NCI-H2081 treated with DMSO at 0.1 percent for 48 hours (cell line): Measurements from ENCODE around the gene BRICD5.

ENCODE experiments used
- DNase-seq: peaks from one replicate; lab custom pipeline; 2025; lab: John Stamatoyannopoulos, UW

The BRICD5 gene

DNA sequence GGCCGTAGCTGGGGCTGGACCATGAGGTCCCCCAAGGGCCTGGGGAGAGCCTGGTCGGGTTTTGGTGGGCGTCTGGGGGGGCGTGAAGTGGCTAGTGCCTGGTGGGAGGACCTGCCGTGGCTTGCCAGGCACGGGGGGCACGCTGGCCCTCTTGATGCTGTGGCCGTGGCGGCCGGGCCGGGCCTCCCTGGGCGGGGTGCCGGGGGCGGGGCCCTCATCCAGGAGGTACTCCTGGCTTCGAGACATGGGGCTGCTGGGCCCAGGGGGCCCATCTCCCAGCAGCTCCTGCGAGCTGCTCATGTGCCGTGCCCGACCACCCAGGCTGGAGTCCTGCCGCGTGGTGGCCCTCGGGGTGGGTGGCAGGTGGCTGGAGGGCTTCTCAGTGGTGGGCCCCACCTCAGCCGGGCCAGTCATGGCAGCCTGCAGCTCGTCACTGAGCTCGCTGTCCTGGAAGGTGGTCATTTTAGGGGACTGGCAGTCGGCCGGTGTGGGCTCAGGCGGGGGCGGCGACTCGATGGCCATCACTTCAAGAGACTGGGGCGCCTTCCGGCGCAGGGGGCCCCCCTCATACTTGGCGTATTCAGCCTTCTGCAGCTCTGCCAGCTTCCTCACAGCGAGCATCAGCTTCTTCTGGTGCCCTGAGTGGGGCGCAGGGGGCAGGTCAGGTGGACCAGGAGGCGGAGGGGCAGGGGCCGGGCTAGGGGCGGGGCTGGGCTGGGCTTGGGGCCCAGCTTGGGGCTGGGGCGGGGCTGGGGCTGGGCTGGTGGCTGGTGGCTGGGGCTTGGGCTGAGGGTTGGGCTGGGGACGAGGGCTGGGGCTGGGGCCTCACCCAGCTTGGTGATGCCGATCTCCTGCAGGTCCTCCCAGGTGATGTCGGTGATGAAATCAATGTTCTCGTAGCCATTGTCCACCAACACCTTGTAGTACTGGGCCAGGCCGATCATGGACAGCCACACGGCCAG lies 29.4 kb downstream of the BRICD5 start:
- no peak for DNase-seq

DNA sequence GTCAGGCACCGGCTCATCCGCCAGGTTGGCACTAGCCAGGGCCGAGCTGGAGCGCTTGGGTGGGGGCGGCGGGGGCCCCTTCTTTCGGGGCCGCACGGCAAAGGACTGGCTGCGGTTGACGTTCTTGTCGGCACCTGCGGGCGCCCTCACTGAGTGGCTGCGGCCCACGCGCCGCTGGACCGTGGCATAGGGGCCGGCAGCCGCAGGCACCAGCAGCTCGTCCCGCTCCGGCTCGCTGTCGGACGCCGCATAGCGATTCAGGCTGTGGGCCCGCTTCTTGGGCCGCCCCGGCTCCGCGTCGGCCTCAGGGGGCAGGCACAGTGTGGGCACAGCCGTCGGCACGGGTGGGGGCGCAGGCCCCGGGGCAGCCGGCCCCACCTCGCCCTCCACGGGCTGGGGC lies 30.2 kb downstream of the BRICD5 start:
- no peak for DNase-seq

DNA sequence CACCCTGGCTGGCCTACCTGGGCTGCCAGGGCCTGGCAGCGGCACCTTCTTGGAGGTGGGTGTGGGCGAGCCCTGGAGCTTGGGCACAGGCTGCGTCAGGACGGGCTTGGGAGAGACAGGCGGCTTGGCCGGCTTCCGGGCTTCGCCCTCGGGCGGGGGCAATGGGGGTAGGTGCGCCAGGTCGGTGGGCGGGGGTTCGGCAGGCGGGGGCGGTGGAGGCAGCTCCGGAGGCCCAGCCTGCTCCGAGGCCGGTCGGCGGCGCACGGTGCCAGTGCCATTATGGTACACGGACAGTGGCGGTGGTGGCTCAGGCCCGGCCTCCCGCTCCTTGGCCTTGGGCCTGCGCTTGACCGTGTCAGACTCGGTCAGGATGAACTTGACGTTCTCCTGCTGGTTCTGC lies 31.1 kb downstream of the BRICD5 start:
- DNase-seq, result no peak

DNA sequence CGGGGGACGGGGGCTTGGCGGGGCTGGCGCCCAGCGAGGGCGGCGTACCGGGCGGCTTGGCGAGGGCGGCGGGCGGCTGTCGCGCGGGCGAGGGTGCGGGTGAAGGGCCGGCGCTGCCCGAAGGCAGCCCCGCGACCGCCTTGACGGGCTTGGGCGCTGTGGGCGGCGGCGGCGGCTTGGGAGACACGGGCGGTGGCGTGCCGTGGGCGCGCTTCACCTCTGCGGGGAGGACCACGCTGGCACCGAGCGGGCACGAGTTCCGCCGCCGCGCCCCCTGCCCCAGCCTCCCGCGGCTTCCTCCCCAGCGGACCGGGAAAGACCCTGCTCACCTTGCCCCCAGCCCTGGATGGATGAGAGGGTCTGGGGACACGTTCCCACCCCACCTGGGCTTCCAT lies 31.6 kb downstream of the BRICD5 start:
- DNase-seq, result no peak

DNA sequence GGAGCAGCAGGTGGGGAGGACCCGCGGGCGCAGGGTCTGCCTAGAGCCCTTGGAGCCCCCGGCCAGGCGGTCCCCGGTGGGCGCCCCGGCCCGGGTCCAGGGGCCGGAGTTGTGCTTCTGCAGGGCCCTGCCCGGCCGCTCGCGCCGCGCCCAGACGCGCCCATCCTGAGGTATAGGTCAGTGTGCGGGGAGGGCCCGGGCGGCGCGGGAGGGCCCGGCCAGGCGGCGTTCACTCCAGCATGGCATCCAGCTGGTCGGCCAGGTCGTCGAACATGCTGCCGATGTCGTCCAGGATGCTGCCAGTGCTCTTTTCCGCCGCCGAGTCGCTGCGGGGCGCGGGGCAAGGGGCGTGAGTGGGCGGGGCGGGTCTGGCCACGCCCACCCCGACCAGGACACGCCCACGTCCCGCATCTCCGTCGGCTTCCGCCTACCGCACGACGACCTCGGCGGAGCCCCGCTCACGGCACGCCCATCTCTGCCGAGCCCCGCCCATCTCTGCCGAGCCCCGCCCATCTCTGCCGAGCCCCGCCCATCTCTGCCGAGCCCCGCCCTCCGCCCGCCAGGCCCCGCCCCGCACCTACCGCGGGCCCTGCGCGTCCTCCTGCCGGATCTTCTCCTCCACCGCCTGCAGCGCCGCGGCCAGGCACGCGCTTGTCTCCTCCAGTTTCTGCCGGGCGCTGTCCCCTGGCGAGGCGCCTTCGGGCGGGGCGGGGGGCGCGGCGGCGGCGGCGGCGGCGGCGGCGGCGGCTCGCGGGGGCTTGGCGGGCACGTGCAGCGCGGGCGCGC lies 32.1 kb downstream of the BRICD5 start:
- no peak for DNase-seq

DNA sequence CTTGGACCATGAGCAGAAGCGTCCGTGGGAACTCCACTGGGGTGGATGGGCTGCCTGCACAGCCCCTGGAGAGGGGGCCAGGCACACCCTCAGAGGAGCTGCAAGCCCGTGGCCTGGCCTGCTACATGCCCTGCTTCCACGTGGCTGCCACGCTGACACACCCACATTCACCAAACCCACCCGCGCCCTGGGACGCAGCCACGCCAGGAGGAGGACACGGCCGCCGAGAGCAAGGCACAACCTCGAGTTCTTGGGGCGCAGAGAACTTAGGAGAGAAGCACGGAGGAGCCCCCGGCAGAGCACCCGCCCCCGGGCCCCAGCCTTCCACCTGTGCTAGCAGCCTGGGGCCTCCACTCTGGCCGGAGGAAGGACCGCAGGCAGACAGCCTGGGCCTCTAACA lies 33.1 kb downstream of the BRICD5 start:
- DNase-seq, result no peak

DNA sequence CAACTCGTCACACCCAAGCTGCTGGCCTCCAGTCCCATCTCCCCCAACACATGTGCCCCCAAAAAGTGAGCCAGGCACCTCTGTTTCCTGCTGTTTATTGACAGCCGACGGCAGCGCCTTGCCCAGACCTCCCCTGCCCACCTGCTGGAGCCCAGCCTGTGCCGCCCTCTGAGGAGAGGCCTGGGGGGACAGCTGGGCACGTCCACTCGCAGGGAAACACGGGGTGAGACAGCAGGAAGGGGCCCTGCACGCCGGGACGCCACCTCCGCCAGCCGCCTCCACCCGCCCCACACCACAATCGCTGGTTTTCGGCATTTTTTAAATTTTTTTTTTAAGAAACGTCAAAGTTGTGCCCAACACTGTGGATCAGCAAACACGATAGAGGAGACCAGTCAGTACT lies 33.6 kb downstream of the BRICD5 start:
- no peak for DNase-seq

DNA sequence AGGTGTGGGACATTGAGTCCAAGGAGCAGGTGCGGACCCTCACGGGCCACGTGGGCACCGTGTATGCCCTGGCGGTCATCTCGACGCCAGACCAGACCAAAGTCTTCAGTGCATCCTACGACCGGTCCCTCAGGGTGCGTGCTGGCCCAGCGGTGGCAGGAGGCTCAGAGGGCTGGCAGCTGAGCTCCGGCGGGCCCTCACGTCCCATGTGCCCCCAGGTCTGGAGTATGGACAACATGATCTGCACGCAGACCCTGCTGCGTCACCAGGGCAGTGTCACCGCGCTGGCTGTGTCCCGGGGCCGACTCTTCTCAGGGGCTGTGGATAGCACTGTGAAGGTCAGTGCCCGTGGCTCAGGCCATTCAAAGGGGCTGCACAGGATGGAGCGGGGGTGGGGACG lies 34.6 kb downstream of the BRICD5 start:
- DNase-seq, result no peak

DNA sequence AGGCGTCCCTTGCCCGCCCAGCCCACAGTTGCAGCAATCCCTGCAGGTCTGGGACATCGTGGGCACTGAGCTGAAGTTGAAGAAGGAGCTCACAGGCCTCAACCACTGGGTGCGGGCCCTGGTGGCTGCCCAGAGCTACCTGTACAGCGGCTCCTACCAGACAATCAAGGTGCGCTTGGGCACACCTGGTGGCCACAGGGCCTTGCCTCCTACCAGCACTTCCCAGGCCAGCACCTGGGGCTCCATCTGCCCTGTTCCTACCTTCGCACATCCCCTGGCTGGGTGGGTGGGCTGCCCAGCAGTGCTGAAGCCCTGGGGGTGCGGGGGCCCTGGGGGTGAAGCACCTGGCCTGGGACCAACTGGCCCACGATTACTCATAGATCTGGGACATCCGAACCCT lies 35.2 kb downstream of the BRICD5 start:
- no peak for DNase-seq

DNA sequence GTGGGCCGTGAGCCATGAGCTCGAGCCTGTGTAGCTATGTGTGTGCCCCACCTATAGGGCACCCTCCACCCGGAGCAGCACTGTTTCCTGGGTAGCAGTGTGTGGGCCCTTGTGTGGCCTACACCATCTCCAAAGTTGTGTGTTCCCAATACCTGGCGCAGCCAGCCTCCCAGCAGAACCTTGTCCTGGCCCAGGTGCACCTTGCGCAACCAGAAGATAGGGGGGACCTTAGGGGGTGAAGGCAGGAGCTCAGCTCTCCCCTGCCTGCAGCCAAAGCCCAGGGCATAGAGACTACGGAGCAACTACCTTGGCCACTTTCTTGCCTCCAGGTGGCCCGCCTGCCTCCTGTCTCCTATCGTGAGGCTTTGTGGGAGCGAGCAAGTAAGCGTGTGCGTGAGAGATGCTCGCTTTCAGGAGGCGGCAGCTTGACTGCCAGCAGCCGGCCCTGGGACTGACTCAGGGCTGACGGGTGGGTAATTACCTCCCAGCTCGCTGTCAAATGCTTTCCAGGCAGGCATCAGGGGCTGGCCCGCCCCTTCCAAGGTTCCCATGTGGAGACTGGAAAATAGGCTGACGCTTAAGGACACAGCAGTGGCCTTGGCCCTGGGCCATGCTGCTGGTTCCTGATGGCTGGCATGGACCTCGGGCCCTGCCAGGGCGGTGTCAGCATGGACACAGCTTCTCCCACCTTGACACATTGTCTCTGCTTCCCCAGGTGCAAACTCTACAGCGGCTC lies 36.1 kb downstream of the BRICD5 start:
- DNase-seq, result no peak

DNA sequence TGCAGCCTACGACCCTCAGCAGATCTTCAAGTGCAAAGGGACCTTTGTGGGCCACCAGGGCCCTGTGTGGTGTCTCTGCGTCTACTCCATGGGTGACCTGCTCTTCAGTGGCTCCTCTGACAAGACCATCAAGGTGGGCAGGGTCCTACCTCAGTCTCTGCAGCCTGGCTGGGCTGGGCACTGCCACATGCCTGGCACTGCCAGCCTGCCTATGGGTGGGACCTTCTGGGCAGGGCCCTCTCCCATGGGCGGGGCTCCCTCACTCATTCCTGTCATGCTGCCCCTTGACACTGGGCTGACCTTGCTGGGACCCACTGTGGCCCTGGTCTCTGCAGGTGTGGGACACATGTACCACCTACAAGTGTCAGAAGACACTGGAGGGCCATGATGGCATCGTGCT lies 36.7 kb downstream of the BRICD5 start:
- no peak for DNase-seq

DNA sequence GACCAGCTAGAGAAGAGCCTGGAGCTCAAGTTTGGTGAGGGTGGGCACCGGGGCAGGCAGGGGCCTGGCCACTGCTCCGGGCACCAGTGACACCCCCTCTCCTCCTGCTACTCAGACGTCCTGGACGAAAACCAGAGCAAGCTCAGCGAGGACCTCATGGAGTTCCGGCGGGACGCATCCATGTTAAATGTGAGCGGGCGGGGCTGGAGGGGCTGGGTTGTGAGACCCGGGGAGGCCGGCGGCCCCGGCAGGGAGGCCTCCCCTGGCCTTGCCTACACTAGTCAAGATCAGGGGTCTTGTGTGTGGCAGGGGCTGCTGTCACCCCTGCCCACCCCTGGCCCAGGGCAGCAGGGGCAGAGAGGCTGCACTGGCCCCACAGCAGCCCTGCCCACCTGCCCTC lies 37.3 kb downstream of the BRICD5 start:
- no peak for DNase-seq

DNA sequence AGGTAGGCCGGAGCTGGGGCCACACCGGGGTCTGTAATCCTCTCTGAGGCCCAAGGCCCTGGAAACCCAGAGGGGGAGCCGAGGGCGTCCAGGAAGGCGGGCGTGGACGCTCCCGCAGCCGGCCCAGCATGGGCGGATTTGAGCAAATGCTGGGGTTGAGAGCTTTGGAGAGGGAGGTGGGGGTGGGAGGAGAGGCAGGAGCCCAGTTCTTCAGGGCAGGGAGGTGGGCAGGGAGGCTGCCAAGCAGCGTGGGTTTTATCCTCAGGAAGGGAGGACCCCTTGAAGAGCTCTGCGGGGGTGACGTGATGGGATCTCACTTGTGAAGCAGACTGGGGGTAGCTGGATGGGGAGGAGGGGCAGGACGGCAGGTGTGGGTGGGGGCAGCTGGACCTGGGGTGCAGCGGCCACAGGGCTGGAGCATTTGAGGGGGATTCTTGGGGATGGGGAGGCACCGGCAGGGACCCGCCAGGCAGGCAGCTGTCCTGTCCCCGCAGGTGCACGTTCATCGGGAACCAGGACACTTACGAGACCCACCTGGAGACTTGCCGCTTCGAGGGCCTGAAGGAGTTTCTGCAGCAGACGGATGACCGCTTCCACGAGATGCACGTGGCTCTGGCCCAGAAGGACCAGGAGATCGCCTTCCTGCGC lies 37.9 kb downstream of the BRICD5 start:
- DNase-seq, result no peak

DNA sequence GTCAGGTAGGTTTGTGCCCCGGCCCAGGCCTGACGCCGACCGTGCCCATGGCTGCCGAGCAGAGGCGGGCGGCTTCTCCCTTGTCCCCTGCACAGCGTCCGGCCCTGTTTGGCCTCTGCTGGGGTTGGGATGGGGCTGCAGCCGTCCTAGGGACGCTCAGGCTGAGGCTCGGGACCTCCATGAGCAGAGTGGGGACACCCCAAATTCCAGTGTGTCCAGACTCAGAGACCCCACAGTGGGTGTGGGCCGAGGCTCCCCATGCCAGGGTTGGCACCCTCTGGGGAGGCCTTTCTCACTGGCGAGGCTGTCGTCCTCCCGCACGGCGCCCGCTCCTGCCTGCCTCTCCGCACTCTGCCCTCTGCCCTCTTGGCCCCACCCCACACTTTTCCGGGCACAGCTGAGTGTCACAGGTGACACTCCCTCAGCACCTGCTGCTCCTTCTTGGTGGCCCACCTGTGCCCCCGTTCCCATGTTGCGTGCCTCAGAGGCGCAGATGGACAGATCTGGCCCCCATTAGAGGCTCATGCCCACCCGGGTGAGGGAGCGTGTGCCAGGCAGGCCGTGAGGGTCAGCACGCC lies 39.0 kb downstream of the BRICD5 start:
- DNase-seq, result no peak

DNA sequence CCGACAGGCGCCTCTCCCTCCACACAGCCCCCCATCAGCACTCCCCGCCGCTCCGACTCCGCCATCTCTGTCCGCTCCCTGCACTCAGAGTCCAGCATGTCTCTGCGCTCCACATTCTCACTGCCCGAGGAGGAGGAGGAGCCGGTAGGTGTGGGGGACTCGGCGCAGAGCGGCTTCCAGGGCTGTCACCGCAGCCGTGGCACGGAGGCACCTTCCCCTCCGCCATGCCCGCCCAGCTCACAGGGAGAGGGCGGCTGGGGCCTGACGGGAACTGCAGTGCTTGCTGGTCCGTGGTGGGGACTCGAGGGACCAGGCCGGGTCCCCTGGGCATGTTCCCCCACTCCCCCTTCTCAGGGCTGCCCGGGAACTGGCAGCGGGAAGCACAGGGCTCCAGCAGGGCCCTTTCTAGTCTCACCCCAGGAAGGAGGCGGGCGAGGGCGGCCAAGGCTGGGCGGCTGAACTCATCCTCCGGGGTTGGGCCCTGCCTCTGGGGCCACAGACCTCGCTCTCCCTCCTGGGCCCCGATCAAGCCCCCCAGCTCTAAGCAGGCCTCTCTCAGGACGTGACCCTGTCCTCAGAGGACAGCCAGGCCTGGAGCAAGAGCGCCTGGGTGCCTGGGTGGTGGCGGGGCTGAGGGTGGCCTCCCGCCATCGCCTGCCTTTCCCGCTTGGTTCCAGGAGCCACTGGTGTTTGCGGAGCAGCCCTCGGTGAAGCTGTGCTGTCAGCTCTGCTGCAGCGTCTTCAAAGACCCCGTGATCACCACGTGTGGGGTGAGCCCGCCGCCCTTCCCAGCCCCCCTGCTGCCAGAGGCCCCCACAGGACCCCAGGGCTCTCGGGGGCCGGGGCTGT lies 39.9 kb downstream of the BRICD5 start:
- no peak for DNase-seq

DNA sequence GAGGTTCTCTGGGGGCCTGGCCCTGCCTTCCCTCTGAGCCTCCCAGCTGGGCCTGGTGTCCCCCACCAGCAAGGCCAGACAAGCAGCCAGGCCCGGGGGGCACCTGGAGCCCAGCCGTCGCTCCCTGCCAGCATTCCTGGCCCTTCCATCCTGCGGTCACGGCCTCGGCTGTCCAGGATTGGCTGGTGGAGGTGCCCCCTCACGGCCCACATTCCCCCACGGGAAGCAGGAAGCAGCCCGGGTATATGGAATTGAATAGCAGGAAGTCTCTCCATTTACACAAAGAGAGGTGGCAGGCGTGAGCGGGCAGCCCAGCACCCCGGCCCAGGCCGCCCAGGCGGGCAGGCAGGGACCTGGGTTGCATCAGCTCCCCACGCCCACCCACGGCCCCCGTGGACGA lies 40.6 kb downstream of the BRICD5 start:
- DNase-seq, result no peak

DNA sequence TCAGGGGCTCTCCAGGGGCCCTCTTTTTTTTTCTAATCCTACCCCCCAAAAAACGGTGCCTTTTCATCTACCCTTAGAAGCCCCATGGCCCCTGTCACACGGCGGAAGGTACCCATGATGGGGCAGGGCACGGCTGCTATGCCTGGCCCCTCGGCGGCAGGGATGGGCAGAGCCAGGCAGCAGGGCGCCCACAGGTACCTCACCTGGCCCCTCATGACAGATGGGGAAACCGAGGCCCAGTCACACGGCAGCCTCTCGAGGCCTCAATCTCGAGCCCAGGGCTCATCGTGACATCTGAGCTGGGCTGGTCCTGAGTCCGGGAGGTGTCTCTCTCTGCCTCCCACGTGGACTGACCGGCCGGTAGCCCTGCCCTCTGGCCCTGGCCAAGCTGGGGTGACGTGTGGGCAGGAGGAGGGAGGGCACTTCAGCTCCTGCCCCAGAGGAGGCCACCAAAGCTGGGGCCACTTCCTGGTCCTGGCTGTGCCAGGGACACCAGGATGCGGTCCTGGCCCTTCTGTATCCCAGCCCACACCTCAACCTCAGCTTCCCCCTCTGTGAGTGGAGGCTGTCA lies 43.5 kb downstream of the BRICD5 start:
- no peak for DNase-seq

DNA sequence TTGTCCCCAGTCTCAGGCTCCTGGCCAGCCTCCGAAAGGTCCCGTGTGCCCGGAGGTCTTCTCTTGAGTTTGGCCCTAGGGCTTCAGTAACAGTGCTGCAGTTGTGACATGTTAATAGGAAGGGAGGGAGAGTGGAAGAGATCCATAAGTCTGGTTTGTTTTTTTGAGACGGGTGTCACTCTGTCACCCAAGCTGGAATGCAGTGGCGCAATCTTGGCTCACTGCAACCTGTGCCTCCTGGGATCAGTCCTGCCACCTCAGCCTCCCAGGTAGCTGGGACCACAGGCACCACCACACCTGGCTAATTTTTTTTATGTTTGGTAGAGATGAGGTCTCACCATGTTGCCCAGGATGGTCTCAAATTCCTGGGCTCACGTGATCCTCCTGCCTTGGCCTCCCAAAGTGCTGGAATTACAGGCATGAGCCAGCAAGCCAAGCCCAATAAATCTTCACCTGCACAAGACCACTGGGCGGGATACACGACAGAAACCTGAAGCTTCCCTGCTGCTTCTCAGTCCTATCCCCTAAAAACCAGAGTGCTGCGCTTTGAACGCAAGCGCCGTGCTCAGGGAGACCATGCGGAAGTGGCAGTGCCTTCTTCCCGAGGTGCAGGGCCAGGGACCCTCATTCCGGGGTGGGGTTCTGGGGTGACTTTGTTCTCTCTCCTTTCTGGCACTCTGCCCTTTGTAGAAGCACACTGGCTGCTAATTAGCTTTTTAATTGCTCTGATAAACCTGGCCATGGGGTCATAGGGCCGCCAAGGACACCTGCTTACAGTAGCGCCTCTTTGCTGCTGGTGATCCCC lies 44.2 kb downstream of the BRICD5 start:
- no peak for DNase-seq

DNA sequence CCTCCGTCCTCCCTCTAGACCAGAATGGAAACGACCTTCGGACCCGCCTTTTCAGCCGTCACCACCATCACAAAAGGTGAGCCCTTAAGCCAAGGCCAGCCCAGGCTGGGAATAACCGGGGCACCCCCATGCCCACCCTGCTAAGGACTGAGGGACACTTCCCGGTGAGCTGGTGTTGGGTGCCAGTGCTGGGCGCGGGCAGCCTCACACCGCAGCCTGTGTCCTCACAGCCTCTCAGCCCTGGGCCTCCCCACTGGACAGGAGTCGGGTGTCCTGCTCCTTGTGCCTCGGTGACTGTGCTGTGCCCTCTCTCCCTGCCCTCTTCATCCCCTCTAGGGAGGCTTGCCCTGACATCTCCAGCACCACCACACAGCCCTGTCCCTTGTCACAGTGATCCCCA lies 44.8 kb downstream of the BRICD5 start:
- no peak for DNase-seq
